SK-N-SH (cell line): ENCODE results near the gene SCYGR6. TPM values are rescaled to one million over a fixed set of nuclear protein-coding genes. Genes with fewer than 3 reads are reported as not detected.

Experiments
- CTCF ChIA-PET: fragments of 300-600, 350-600 bp; formaldehyde crosslinking; extraction: SDS; loops from one replicate; lab custom pipeline; 2021; lab: Yijun Ruan, JAX
- POLR2A ChIA-PET: fragments of 350-600 bp; sonication (Branson Sonifier 250); formaldehyde crosslinking; extraction: SDS; loops from one replicate; lab custom pipeline; 2020; ENCODE audit warnings: antibody characterized with exemption, inconsistent platforms; lab: Yijun Ruan, JAX
- DNase-seq: peaks from one replicate; pipeline ENCODE4 v3.0.0; 2012
- H2AFZ ChIP-seq: fragments of 200-600 bp; sonication (generic); 2 replicates; pipeline ENCODE4 v1.8.1; 2016; ENCODE audit warnings: antibody characterized with exemption, mild to moderate bottlenecking, low read depth
- H3F3A ChIP-seq: fragments of 200-600 bp; sonication (generic); replicated peaks from 2 replicates; pipeline ENCODE3; 2016; ENCODE audit warnings: antibody characterized with exemption, mild to moderate bottlenecking; ENCODE audit not compliant: insufficient read depth
- H3K27ac ChIP-seq, 2 experiments: fragments of 200-500 bp in 1 of 2; fragments of 200-600 bp in 1 of 2; sonication (Bioruptor generic) in 1 of 2; sonication (generic), shearing (Covaris generic) in 1 of 2; 2 replicates each; pipeline versions ENCODE4 v1.5.1 to v1.6.1; 2014 to 2016; ENCODE audit warnings: low read depth in 2 of 2, inconsistent platforms in 1 of 2, low read length in 1 of 2, mild to moderate bottlenecking in 1 of 2, mixed read lengths in 1 of 2
- H3K27me3 ChIP-seq: fragments of 200-600 bp; sonication (generic), shearing (Covaris generic); 2 replicates; pipeline ENCODE4 v1.6.1; 2016; ENCODE audit warnings: mixed run types; ENCODE audit not compliant: insufficient read depth
- H3K36me3 ChIP-seq, 2 experiments: fragments of 200-500 bp in 1 of 2; fragments of 200-600 bp in 1 of 2; sonication (Bioruptor generic) in 1 of 2; sonication (generic) in 1 of 2; replicated peaks in 1 of 2; 2 replicates each; pipeline versions ENCODE3 to v1.5.1; 2014 to 2016; ENCODE audit warnings: low read length in 1 of 2, mild to moderate bottlenecking in 1 of 2; ENCODE audit not compliant: insufficient read depth in 2 of 2, control insufficient read depth in 1 of 2
- H3K4me1 ChIP-seq, 2 experiments: fragments of 200-500 bp in 1 of 2; fragments of 200-600 bp in 1 of 2; sonication (Bioruptor generic) in 1 of 2; sonication (generic), shearing (Covaris generic) in 1 of 2; 2 replicates each; pipeline versions ENCODE4 v1.5.1 to v1.6.1; 2014 to 2016; ENCODE audit warnings: low read depth in 1 of 2, low read length in 1 of 2, mixed run types in 1 of 2; ENCODE audit not compliant: insufficient read depth in 2 of 2, control insufficient read depth in 1 of 2
- H3K4me2 ChIP-seq: fragments of 200-600 bp; sonication (generic), shearing (Covaris generic); 2 replicates; pipeline ENCODE4 v1.6.1; 2017; ENCODE audit warnings: mixed run types
- H3K4me3 ChIP-seq, 2 experiments: fragments of 200-500 bp in 1 of 2; fragments of 200-600 bp in 1 of 2; sonication (Bioruptor generic) in 1 of 2; sonication (generic), shearing (Covaris generic) in 1 of 2; 2 replicates each; pipeline versions ENCODE4 v1.5.1 to v1.8.1; 2014 to 2016; ENCODE audit warnings: low read depth in 2 of 2, inconsistent platforms in 1 of 2, low read length in 1 of 2, mild to moderate bottlenecking in 1 of 2, mixed read lengths in 1 of 2, moderate library complexity in 1 of 2
- H3K79me2 ChIP-seq: fragments of 200-600 bp; sonication (generic); 2 replicates; pipeline ENCODE4 v1.8.1; 2017; ENCODE audit warnings: mild to moderate bottlenecking; ENCODE audit not compliant: insufficient read depth
- H3K9ac ChIP-seq: fragments of 200-600 bp; sonication (generic); 2 replicates; pipeline ENCODE4 v1.6.1; 2017; ENCODE audit warnings: mixed run types
- H3K9me2 ChIP-seq: fragments of 200-600 bp; sonication (generic); 2 replicates; pipeline ENCODE4 v1.6.1; 2017; ENCODE audit warnings: mixed run types
- H3K9me3 ChIP-seq: fragments of 200-600 bp; sonication (generic); 2 replicates; pipeline ENCODE4 v1.6.1; 2017; ENCODE audit warnings: mixed run types, mild to moderate bottlenecking, moderate library complexity
- H4K20me1 ChIP-seq: fragments of 200-600 bp; sonication (generic); 2 replicates; pipeline ENCODE4 v1.6.1; 2017; ENCODE audit warnings: mild to moderate bottlenecking, mixed run types; ENCODE audit not compliant: insufficient read depth
- EP300 ChIP-seq, 2 experiments: IDR thresholded peaks; 2 replicates each; pipeline versions ENCODE4 v1.4.0 to v1.6.1; 2012; ENCODE audit warnings: borderline replicate concordance in 1 of 2, low read depth in 1 of 2, low read length in 1 of 2
- FOSL2 ChIP-seq: IDR thresholded peaks from 2 replicates; pipeline ENCODE4 v1.4.0; 2012; ENCODE audit warnings: low read depth, mild to moderate bottlenecking, moderate library complexity, borderline replicate concordance
- GABPA ChIP-seq: IDR thresholded peaks from 2 replicates; pipeline ENCODE4 v1.4.0; 2012; ENCODE audit warnings: low read depth, mild to moderate bottlenecking
- GATA2 ChIP-seq: sonication (generic); formaldehyde crosslinking; IDR thresholded peaks from 2 replicates; pipeline ENCODE4 v1.5.0; 2020; ENCODE audit warnings: mild to moderate bottlenecking, missing genetic modification reagents
- JUND ChIP-seq: IDR thresholded peaks from 2 replicates; pipeline ENCODE4 v1.4.0; 2012
- MEF2A ChIP-seq: IDR thresholded peaks from 2 replicates; pipeline ENCODE4 v1.4.0; 2012; ENCODE audit warnings: low read depth, borderline replicate concordance
- MXI1 ChIP-seq: IDR thresholded peaks from 2 replicates; pipeline ENCODE4 v1.6.1; 2012; ENCODE audit warnings: mild to moderate bottlenecking, low read depth, low read length, improper control_type of control experiment
- NRF1 ChIP-seq: IDR thresholded peaks from 2 replicates; pipeline ENCODE4 v1.6.1; 2012; ENCODE audit warnings: low read depth, mild to moderate bottlenecking, low read length
- RAD21 ChIP-seq: IDR thresholded peaks from 2 replicates; pipeline ENCODE4 v1.6.1; 2012; ENCODE audit warnings: mild to moderate bottlenecking, low read length
- RFX5 ChIP-seq: IDR thresholded peaks from 2 replicates; pipeline ENCODE4 v1.6.1; 2012; ENCODE audit warnings: mild to moderate bottlenecking, improper control_type of control experiment, low read length
- RXRA ChIP-seq: IDR thresholded peaks from 2 replicates; pipeline ENCODE4 v1.4.0; 2012; ENCODE audit warnings: low read depth, mild to moderate bottlenecking, borderline replicate concordance
- SIN3A ChIP-seq: IDR thresholded peaks from 2 replicates; pipeline ENCODE4 v1.6.1; 2012; ENCODE audit warnings: low read depth, mild to moderate bottlenecking, low read length, moderate library complexity, borderline replicate concordance
- TEAD4 ChIP-seq: IDR thresholded peaks from 2 replicates; pipeline ENCODE4 v1.4.0; 2012; ENCODE audit warnings: mild to moderate bottlenecking, borderline replicate concordance; ENCODE audit not compliant: insufficient read depth
- YY1 ChIP-seq: IDR thresholded peaks from 2 replicates; pipeline ENCODE4 v1.4.0; 2012; ENCODE audit warnings: low read depth, mild to moderate bottlenecking
- WGBS: methylation state at CpG from one replicate; pipeline ENCODE4 v1.1.6; 2017; ENCODE audit warnings: low lambda C conversion rate; 5-methylcytosine and 5-hydroxymethylcytosine counted together
- polyA plus RNA-seq, 3 experiments: library from polyadenylated mRNA; depleted of rRNA; stranded (reverse); fragments of >200 nt; gene quantifications; 2 replicates each; pipeline ENCODE4 v1.2.3, GENCODE V29; 2012
- TF ChIP-seq, protein P1 (sequence below): IDR thresholded peaks from 2 replicates; pipeline ENCODE4 v1.6.1; 2012; ENCODE audit warnings: mild to moderate bottlenecking, low read depth, low read length, moderate library complexity
- TF ChIP-seq, protein P2 (sequence below): IDR thresholded peaks from 2 replicates; pipeline ENCODE4; 2012
- TF ChIP-seq, protein P3 (sequence below): fragments of 200-600 bp; sonication (generic); IDR thresholded peaks from 2 replicates; pipeline ENCODE4 v1.6.1; 2017; ENCODE audit warnings: antibody characterized with exemption, mild to moderate bottlenecking, moderate library complexity

Gene SCYGR6
- polyA plus RNA-seq, 1 of the 3 experiments (the other 2 are of a cell fraction) = not detected

DNA sequence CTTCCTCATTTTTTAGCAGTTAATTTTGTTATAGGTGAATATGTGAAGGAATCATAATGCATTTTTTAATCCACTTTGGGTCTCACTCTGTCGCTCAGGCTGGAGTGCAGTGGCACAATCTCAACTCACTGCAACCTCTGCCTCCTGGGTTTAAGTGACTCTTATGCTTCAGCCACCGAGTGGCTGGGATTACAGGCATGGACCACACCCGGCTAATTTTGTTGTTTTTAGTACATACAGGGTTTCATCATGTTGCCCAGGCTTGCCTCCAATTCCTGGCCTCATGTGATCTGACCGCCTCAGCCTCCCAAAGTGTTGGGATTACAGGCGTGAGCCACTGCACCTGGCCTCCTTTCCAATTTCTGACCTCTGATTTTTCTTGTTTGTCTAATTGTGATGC, 40.3 kb downstream of the SCYGR6 start (continued):
- TF ChIP-seq TEAD4 (no peak), GABPA (no peak), SIN3A (no peak)

DNA sequence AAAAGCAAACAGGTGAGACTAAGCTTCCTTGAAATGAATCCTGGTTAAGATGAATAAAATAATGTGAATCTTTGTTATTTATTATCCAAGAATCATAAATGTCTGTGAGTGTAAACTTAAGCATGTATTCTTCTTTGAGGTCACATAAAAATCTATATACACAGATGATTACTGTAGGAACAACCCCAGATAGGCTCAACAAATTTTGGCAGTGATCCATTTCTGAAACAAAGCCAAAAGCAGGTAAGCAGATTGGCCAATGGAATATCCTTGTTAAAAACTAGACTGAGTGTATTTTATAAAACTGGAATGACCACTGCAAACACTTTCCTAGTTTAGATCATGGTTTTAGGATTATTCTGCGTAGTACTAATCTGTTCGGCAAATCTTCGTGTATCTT, 46.6 kb downstream of the SCYGR6 start:
- Histone ChIP-seq H2AFZ (no peak overlapping the region), H3K27ac (no peak overlapping the region), H3K27me3 (no peaks in the 10 kb centered on the region; the same call in 1 of the 2 replicates), H3K9me3 (no peaks in the 10 kb centered on the region), H3K9me2 (no peaks in the 10 kb centered on the region), H3K9ac (no peak overlapping the region), H4K20me1 (no peaks in the 10 kb centered on the region), H3K4me2 (no peak overlapping the region), H3K4me3 (no peak overlapping the region), H3F3A (no peaks in the 10 kb centered on the region), H3K4me1 (no peaks in the 10 kb centered on the region), H3K36me3 (no peaks in the 10 kb centered on the region), H3K79me2 (no peaks in the 10 kb centered on the region)
- CTCF ChIA-PET = no interaction called here
- DNase-seq = no peak
- TF ChIP-seq MEF2A (no peak), GATA2 (CRISPR knock-in tag) (no peak), FOSL2 (no peak), RXRA (no peak), GABPA (no peak), NRF1 (no peak), MXI1 (no peak), EP300 (IDR thresholded peaks at IDR 0.05; ENCODE audit: borderline replicate concordance in 1 of 2, low read depth in 1 of 2, low read length in 1 of 2) (no peak), SIN3A (no peak), RFX5 (no peak), RAD21 (no peak), YY1 (no peak), JUND (no peak)
- TF ChIP-seq, protein P1, sequence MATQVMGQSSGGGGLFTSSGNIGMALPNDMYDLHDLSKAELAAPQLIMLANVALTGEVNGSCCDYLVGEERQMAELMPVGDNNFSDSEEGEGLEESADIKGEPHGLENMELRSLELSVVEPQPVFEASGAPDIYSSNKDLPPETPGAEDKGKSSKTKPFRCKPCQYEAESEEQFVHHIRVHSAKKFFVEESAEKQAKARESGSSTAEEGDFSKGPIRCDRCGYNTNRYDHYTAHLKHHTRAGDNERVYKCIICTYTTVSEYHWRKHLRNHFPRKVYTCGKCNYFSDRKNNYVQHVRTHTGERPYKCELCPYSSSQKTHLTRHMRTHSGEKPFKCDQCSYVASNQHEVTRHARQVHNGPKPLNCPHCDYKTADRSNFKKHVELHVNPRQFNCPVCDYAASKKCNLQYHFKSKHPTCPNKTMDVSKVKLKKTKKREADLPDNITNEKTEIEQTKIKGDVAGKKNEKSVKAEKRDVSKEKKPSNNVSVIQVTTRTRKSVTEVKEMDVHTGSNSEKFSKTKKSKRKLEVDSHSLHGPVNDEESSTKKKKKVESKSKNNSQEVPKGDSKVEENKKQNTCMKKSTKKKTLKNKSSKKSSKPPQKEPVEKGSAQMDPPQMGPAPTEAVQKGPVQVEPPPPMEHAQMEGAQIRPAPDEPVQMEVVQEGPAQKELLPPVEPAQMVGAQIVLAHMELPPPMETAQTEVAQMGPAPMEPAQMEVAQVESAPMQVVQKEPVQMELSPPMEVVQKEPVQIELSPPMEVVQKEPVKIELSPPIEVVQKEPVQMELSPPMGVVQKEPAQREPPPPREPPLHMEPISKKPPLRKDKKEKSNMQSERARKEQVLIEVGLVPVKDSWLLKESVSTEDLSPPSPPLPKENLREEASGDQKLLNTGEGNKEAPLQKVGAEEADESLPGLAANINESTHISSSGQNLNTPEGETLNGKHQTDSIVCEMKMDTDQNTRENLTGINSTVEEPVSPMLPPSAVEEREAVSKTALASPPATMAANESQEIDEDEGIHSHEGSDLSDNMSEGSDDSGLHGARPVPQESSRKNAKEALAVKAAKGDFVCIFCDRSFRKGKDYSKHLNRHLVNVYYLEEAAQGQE = no peak
- TF ChIP-seq, protein P2, sequence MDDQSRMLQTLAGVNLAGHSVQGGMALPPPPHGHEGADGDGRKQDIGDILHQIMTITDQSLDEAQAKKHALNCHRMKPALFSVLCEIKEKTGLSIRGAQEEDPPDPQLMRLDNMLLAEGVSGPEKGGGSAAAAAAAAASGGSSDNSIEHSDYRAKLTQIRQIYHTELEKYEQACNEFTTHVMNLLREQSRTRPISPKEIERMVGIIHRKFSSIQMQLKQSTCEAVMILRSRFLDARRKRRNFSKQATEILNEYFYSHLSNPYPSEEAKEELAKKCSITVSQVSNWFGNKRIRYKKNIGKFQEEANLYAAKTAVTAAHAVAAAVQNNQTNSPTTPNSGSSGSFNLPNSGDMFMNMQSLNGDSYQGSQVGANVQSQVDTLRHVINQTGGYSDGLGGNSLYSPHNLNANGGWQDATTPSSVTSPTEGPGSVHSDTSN = no peak
- TF ChIP-seq, protein P3, sequence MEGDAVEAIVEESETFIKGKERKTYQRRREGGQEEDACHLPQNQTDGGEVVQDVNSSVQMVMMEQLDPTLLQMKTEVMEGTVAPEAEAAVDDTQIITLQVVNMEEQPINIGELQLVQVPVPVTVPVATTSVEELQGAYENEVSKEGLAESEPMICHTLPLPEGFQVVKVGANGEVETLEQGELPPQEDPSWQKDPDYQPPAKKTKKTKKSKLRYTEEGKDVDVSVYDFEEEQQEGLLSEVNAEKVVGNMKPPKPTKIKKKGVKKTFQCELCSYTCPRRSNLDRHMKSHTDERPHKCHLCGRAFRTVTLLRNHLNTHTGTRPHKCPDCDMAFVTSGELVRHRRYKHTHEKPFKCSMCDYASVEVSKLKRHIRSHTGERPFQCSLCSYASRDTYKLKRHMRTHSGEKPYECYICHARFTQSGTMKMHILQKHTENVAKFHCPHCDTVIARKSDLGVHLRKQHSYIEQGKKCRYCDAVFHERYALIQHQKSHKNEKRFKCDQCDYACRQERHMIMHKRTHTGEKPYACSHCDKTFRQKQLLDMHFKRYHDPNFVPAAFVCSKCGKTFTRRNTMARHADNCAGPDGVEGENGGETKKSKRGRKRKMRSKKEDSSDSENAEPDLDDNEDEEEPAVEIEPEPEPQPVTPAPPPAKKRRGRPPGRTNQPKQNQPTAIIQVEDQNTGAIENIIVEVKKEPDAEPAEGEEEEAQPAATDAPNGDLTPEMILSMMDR = no peak
- 41% methylated on average over 3 of the region's 3 CpGs for WGBS
- POLR2A ChIA-PET = no interaction called here
